ENCODE results near the gene HES1. TPM values are rescaled to one million over a fixed set of nuclear protein-coding genes. Genes with fewer than 3 reads are reported as not detected.

The HES1 gene
- total RNA-seq, 2 donors from 2014 or later = 102 TPM

- no peak overlapping the region for H3K27ac ChIP-seq
- no peak for TF ChIP-seq CTCF (IDR thresholded peaks at IDR 0.05)
- H3K9me3 ChIP-seq = no peaks in the 10 kb centered on the region
Observed at GRCh38 chr3:194103505-194103904, 32.4 kb upstream of the HES1 start.

GRCh38 chr3:194103983-194104751, 31.8 kb upstream of the HES1 start:
- no peak for TF ChIP-seq CTCF (IDR thresholded peaks at IDR 0.05)
- no peak for DNase-seq
- H3K27ac ChIP-seq = no peak overlapping the region
- H3K4me3 ChIP-seq = no peak overlapping the region
- no peak overlapping the region for H3K9ac ChIP-seq (ENCODE audit: low read depth in 2 of 2, low read length in 2 of 2)
- peaks cover 12% of the 10 kb centered on the region for H3K4me1 ChIP-seq
- no peaks in the 10 kb centered on the region for H3K9me3 ChIP-seq
- intact Hi-C loops (cut with DNase I) = no loop called here
- H3K36me3 ChIP-seq = no peaks in the 10 kb centered on the region
- no peaks in the 10 kb centered on the region for H3K27me3 ChIP-seq

More at GRCh38 chr3:194103505-194103904, 32.4 kb upstream of the HES1 start:
- Histone ChIP-seq H3K4me3 (no peak overlapping the region), H3K36me3 (no peaks in the 10 kb centered on the region), H3K4me1 (peaks cover 12% of the 10 kb centered on the region), H3K9ac (ENCODE audit: low read depth in 2 of 2, low read length in 2 of 2) (no peak overlapping the region), H3K27me3 (no peaks in the 10 kb centered on the region)
- intact Hi-C loops (cut with DNase I) = no loop called here
- no peak for DNase-seq

GRCh38 chr3:194105292-194105691, 30.7 kb upstream of the HES1 start:
- TF ChIP-seq CTCF (IDR thresholded peaks at IDR 0.05) = no peak
- Histone ChIP-seq H3K4me3 (no peak overlapping the region), H3K36me3 (no peaks in the 10 kb centered on the region), H3K27me3 (no peaks in the 10 kb centered on the region), H3K27ac (no peak overlapping the region), H3K4me1 (peaks cover 12% of the 10 kb centered on the region), H3K9me3 (no peaks in the 10 kb centered on the region), H3K9ac (ENCODE audit: low read depth in 2 of 2, low read length in 2 of 2) (no peak overlapping the region)
- DNase-seq = no peak
- intact Hi-C loops (cut with DNase I) = no loop called here

- intact Hi-C loops (cut with DNase I) = no loop called here
- no peak for TF ChIP-seq CTCF (IDR thresholded peaks at IDR 0.05)
- DNase-seq = no peak
Observed at GRCh38 chr3:194107107-194107506, 28.8 kb upstream of the HES1 start.

GRCh38 chr3:194109192-194109863, 26.6 kb upstream of the HES1 start:
- H3K4me3 ChIP-seq = no peak overlapping the region
- H3K4me1 ChIP-seq = no peaks in the 10 kb centered on the region
- no peaks in the 10 kb centered on the region for H3K9me3 ChIP-seq
- no peaks in the 10 kb centered on the region for H3K27me3 ChIP-seq
- DNase-seq = no peak
- H3K27ac ChIP-seq = no peak overlapping the region
- H3K9ac ChIP-seq (ENCODE audit: low read depth in 2 of 2, low read length in 2 of 2) = no peak overlapping the region
- intact Hi-C loops (cut with DNase I) = no loop called here
- TF ChIP-seq CTCF (IDR thresholded peaks at IDR 0.05) = no peak
- no peaks in the 10 kb centered on the region for H3K36me3 ChIP-seq

More at GRCh38 chr3:194107107-194107506, 28.8 kb upstream of the HES1 start:
- Histone ChIP-seq H3K9me3 (no peaks in the 10 kb centered on the region), H3K4me1 (peaks cover 2% of the 10 kb centered on the region), H3K9ac (ENCODE audit: low read depth in 2 of 2, low read length in 2 of 2) (no peak overlapping the region), H3K27ac (no peak overlapping the region), H3K4me3 (no peak overlapping the region), H3K36me3 (no peaks in the 10 kb centered on the region), H3K27me3 (no peaks in the 10 kb centered on the region)

Data from colonic mucosa (tissue), 4 donors.